GM06990 (cell line): Measurements from ENCODE around the gene SPG11.
"Not testable (repeated sequence)": the region's sequence is repeated elsewhere in the genome, so short reads cannot be mapped to it uniquely, and the experiment has no call there.

Source experiments
- DNase-seq: peaks from one replicate; pipeline ENCODE4 v3.0.0-alpha.2; 2011; ENCODE audit not compliant: insufficient read length; ENCODE audit errors: extremely low read depth
- H3K27me3 ChIP-seq: replicated peaks from 2 replicates; pipeline ENCODE4 v1.6.0; 2011; ENCODE audit warnings: low read length; ENCODE audit not compliant: control insufficient read depth, insufficient read depth
- H3K36me3 ChIP-seq: 2 replicates; pipeline ENCODE4 v1.5.1; 2011; ENCODE audit warnings: low read length; ENCODE audit not compliant: control insufficient read depth, insufficient read depth
- H3K4me3 ChIP-seq: replicated peaks from 2 replicates; pipeline ENCODE4 v1.5.1; 2011; ENCODE audit warnings: low read depth, mild to moderate bottlenecking, control low read depth, low read length
- TF ChIP-seq, protein P1 (sequence below): IDR thresholded peaks from 2 replicates; pipeline ENCODE4 v1.5.1; 2011; ENCODE audit warnings: low read length, control low read depth, mild to moderate bottlenecking, inconsistent platforms; ENCODE audit not compliant: insufficient read depth, poor library complexity, severe bottlenecking

The SPG11 gene

DNA sequence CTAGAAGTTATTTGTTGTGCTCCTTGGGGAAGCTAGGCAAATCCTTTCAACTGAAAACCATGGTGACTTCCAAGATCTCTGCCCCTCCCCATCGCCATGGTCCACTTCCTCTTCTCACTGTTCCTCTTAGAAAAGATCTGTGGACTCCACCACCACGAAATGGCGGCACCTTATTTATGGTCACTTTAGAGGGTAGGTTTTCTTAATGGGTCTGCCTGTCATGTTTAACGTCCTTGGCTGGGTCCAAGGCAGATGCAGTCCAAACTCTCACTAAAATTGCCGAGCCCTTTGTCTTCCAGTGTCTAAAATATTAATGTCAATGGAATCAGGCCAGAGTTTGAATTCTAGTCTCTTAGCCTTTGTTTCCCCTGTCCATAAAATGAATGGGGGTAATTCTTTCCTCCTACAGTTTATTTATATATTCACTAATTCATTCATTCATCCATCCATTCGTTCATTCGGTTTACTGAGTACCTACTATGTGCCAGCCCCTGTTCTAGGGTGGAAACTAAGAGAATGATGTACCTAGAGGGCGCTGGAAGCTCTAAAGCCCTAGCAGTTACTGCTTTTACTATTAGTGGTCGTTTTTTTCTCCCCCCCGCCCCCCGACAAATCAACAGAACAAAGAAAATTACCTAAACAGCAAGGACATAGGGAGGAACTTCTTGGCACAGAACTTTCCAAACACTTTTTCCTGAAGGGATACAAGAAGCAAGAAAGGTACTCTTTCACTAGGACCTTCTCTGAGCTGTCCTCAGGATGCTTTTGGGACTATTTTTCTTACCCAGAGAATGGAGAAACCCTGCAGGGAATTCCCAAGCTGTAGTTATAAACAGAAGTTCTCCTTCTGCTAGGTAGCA lies 47.0 kb upstream of the SPG11 start:
- peaks cover 12% of the 10 kb centered on the region for H3K36me3 ChIP-seq
- DNase-seq: no peak

DNA sequence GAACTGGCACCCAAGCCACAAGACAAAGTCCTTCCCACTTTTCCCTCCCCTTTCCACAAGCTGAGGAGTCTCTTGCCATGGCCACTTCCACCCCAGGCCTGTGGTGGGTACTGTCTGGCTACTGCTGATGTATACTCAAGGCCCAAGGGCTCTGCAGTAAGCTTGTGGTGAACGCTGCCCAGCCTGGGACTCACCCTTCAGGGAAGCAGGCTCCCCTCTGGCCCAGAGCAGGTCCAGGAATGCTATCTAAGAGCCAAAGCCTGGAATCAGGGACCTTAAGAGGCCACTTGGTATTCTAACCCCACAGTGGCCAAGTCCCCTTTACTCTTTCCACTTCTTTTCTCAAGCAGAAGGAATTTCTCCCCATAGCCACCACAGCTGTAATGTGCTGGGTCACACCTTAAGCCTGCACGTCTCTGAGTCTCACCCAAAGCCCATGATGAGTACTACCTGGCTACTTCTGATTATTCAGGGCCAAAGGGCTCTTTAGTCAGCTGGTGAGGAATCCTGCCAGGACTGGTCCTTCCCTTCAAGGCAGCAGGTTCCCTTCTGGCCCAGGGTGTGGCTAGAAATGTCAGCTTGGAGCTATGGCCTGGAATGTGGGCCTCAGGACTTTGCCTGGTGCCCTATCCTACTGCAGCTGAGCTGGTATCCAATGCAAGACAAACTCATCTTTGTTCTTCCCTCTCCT lies 43.6 kb upstream of the SPG11 start:
- Histone ChIP-seq H3K27me3 (no peaks in the 10 kb centered on the region), H3K4me3 (no peak overlapping the region), H3K36me3 (peaks cover 3% of the 10 kb centered on the region)
- TF ChIP-seq, protein P1, sequence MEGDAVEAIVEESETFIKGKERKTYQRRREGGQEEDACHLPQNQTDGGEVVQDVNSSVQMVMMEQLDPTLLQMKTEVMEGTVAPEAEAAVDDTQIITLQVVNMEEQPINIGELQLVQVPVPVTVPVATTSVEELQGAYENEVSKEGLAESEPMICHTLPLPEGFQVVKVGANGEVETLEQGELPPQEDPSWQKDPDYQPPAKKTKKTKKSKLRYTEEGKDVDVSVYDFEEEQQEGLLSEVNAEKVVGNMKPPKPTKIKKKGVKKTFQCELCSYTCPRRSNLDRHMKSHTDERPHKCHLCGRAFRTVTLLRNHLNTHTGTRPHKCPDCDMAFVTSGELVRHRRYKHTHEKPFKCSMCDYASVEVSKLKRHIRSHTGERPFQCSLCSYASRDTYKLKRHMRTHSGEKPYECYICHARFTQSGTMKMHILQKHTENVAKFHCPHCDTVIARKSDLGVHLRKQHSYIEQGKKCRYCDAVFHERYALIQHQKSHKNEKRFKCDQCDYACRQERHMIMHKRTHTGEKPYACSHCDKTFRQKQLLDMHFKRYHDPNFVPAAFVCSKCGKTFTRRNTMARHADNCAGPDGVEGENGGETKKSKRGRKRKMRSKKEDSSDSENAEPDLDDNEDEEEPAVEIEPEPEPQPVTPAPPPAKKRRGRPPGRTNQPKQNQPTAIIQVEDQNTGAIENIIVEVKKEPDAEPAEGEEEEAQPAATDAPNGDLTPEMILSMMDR: no peak
- DNase-seq: no peak

More for the DNA sequence above, 47.0 kb upstream of the SPG11 start:
- Histone ChIP-seq H3K4me3 (peak overlapping the region; percentile 99), H3K27me3 (no peaks in the 10 kb centered on the region)
- TF ChIP-seq, protein P1: peak; percentile 63

DNA sequence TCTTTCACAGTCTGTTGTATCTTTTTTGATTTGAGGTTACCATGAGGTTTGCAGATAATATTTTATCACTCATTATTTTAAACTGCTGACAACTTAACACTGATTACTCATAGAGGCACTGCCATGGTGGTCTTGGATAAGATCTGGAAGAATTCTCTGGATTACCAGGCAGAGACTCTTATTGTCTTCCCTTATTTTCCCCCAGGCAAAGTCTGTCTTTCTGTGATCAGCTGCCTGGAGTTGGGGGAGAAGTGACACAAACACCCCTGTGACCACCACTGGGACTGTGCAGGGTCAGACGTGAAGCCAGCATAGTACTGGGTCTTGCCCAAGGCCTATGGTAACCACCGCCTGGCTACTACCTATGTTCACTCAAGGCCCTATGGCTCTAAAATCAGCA lies 42.9 kb upstream of the SPG11 start:
- peaks cover 3% of the 10 kb centered on the region for H3K36me3 ChIP-seq
- TF ChIP-seq, protein P1: no peak
- no peak for DNase-seq
- H3K4me3 ChIP-seq: no peak overlapping the region
- no peaks in the 10 kb centered on the region for H3K27me3 ChIP-seq

DNA sequence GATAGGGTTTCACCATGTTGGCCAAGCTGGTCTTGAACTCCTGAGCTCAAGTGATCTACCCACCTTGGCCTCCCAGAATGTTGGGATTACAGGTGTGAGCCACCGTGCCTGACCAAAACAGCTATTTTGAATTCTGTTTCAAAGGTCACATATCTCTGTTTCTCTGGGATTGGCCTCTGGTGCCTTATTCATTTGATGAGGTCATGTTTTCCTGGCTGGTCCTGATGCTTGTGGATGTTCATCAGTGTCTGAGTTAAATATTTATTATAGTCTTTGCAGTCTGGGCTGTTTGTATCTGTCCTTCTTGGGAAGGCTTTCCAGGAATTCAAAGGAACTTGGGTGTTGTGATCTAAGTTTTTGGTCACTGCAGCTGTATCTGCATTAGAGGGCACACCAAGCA lies 42.5 kb upstream of the SPG11 start:
- Histone ChIP-seq H3K36me3 (peaks cover 3% of the 10 kb centered on the region), H3K27me3 (no peaks in the 10 kb centered on the region), H3K4me3 (no peak overlapping the region)
- TF ChIP-seq, protein P1: no peak
- DNase-seq: no peak

DNA sequence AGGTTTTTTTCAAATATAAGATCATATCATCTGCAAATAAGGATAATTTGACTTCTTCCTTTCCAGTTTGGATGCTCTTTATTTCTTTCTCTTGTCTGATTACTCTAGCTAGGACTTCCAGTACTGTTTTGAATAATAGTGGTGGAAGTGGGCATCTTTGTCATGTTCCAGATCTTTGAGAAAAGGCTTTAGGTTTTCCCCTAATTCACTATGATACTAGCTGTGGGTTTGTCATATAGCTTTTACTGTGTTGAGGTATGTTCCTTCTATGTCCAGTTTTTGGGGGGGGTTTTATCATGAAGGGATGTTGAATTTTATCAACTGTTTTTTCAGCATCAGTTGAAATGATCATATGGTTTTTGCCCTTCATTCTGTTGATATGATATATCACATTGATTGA lies 37.2 kb upstream of the SPG11 start:
- not testable (repeated sequence) for H3K27me3 ChIP-seq, DNase-seq, H3K4me3 ChIP-seq, H3K36me3 ChIP-seq

DNA sequence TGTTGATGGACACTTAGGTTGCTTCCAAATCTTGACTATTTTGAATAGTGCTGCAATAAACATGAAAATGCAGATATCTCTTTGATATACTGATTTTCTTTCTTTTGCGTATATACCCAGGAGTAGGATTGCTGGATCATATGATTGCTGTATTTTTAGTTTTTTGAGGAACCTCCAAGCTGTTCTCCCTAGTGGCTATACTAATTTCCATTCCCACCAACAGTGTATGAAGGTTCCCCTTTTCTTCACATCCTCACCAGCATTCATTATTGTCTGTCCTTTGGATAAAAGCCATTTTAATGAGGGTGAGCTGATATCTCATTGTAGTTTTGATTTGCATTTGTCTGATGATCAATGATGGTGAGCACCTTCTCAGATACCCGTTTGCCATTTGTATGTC lies 35.2 kb upstream of the SPG11 start:
- TF ChIP-seq, protein P1: no peak
- no peaks in the 10 kb centered on the region for H3K27me3 ChIP-seq
- H3K4me3 ChIP-seq: no peak overlapping the region
- no peaks in the 10 kb centered on the region; the same call in 1 of the 2 replicates for H3K36me3 ChIP-seq
- no peak for DNase-seq
